Renal cortex interstitium (tissue), 11 donors: ENCODE results near the gene ILKAP. TPM values are rescaled to one million over a fixed set of nuclear protein-coding genes. Genes with fewer than 3 reads are reported as not detected.
A peak's percentile ranks its signal among the peaks of the same experiment; 100 is the strongest.

Experiments
- DNase-seq, 11 donors: peaks; one replicate each; pipeline ENCODE4 v3.0.0-alpha.2; 2013; ENCODE audit warnings: low read depth in 9 of 11, low spot score in 4 of 11; ENCODE audit errors: extremely low read depth in 1 of 11
- polyA plus RNA-seq, 3 donors: library from polyadenylated mRNA; unstranded; fragments of 120-200 nt; gene quantifications; one replicate each; pipeline ENCODE4 v1.2.1, GENCODE V29; 2013; ENCODE audit not compliant: insufficient read length in 3 of 3

Gene ILKAP
- polyA plus RNA-seq, 3 donors, result 42.5 to 53.3 (median 47.0) TPM

DNA sequence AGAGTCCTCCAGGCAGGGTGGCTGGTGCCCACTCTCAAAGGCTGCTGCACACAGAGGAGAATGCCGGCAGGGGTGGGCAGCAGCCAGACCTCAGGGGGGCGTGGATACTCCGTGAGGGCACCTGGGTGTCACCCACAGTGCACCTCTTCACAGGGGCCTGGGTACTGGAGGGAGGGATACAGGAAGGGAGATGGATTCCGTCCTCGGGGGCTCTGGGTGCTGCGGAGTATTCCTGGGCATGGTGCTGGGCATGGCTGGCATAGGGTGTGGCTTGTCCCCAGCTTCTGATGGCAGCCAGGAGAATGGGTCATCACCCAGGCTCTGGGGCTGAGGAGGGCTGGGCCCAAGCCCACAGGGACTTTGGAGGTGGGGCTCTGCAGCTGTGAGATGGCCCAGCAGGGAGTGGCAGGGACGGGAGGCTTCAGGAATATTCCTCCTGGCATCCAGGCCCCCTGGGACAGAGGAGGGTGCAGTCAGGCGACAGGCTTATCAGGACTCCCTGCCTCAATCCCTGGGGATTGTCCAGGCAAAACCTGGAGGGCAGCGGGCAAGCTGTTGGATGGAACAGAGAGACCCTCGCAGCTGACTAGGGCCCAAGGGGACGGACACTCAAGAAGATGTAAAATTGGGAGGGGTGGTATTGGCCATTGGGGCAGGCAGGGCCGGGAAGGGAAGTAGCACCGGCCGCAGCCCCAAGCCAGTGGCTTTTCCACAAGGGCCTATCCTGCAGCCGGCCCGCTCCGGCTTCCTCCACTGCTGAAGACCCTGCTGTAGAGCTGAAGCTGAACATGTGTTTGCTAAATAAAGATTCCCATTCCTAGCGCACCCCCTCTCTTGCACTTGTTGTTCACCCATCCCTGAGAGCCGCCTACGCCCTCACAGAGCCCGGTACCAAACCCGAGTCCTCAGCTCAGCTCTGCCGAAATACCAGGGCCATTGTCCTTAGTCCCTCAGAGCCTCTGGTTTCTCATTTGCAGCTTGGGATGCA is 70.7 kb downstream of the ILKAP start:
- no peak for DNase-seq

DNA sequence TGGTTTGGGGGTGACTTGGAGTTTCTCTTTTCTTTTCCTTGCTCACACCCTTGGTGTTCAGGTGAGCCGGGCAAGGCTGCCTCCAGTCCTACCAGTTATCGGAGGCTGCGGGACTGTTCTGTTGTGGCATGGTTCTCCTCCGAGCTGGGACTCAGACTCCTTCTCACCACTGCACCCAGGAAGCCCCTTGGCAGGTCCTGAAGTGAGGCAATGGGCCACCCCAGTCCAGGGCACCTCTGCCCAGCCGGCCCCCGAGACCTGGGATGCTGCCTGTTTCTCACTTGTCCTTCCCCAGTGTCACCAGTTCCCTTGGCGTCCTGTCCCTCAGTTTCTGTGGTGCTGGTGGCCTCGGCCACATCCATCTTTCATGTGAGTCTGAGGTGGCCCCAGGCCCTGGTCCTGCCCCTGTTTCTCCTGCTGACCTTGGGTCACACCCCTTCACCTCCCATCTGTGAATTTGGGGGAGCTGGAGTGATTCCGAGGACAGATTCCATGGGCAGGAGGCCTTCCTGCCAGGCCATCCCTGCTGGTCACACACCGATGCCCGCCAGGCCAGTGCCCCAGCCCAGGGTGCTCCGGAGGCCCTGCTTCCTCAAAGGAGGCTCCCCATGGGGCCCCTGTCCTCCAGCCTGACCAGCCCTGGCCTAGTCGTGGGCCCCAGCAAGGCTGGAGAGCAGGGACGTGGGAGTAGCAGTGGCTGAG is 71.6 kb downstream of the ILKAP start:
- DNase-seq, result no peak

DNA sequence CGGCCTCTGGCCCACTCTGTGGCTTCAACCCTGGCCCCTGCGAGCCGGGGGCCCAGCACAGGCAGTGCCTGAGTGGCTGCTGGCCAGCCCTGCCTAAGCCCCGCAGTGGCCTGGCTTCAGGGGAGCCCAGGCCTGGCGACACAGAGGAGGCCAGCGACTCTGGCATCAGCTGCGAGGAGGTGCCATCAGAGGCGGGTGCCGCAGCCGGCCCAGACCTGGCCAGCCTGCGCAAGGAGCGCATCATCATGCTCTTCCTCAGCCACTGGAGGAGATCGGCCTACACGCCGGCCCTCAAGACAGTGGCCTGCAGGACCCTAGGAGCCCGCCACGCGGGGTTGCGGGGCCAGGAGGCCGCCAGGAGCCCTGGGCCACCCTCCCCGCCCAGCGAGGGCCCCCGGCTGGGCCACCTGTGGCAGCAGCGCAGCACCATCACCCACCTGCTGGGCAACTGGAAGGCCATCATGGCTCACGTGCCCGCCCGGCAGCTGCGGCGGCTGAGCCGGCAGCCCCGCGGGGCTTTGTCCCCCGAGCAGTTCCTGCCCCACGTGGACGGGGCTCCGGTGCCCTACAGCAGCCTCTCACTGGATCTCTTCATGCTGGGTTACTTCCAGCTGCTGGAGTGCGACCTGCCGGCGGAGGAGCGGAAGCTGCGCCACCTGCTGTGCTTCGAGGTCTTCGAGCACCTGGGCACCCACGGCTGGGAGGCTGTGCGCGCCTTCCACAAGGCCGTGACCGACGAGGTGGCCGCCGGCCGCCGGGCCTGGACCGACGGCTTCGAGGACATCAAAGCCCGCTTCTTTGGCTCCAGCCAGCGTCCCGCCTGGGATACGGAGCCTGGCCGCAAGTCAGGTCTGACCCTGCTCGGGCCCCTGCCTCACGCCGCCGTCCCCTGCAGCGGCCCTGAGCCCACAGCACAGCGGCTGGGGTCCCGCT is 72.5 kb downstream of the ILKAP start:
- DNase-seq, result no peak

DNA sequence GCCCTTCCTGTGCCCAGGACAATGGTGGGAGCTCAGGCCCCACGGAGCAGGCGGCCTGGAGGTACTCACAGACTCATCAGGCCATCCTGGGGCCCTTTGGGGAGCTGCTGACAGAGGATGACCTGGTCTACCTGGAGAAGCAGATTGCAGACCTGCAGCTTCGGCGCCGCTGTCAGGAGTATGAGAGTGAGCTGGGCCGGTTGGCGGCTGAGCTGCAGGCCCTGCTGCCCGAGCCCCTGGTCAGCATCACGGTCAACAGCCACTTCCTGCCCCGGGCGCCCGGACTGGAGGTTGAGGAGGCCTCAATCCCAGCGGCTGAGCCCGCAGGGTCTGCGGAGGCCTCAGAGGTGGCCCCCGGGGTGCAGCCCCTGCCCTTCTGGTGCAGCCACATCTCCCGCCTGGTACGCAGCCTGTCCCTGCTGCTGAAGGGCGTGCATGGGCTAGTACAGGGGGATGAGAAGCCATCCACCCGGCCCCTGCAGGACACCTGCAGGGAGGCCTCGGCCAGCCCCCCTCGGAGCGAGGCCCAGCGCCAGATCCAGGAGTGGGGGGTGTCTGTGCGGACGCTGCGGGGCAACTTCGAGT is 73.3 kb downstream of the ILKAP start:
- DNase-seq, result no peak

DNA sequence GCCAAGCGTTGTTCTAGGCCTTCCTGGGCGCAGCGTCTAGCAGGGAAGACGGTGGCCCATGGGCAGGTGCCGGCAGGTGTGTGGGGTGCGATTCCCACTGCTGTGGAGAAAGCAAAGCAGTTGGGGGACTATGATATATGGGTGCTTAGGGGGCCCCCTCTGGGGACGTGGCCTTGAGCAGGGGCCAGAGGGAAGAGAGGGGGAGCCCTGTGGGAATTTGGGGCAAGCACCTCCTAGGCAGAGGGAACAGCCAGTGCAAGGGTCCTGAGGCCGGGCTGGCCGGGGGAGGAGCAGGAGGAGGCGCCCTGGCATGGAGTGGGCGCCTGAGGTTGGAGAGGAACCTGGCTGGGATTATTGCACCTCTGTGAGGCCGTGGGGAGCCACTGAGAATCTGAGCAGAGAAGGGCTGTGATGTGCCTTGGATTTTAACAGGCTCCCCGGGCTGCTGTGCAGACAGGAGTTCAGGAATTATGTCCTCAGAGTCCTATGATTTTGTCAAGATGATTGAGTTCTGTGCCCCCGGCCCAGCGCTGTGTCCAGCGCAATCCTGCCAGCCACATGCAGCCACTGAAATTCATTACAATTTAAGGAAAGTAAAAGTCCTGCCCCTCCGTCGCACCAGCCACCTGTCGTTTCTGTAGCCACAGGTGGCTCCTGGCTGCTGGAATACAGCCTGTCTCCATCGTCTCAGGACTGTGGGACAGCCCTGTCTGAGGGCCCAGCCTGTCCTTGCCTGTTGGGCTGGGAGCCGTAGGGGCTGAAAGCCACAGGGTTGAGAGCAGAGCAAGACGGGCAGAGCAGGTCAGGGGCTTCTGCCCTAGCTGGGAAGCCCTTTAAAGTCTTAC is 74.1 kb downstream of the ILKAP start:
- DNase-seq, result no peak

DNA sequence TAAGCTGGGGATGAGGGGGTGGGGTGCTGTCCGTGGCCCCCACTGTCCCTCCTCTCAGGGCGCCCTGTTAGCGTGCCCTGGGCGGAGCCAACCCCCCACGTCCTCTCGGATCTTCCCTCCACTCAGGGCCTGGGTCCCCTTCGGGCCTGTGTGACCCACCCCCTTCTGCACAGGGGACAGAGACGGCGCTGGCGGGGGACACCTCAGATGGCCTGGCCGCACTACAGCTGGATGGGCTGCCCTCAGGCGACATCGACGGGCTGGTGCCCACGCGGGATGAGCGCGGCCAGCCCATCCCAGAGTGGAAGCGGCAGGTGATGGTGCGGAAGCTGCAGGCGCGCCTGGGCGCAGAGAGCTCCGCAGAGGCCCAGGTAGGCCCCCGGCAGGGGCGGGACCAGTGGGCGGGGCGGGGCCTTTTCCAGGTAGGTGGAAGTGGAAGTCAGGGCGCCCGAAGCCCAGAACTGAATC is 74.9 kb downstream of the ILKAP start:
- DNase-seq, result no peak

DNA sequence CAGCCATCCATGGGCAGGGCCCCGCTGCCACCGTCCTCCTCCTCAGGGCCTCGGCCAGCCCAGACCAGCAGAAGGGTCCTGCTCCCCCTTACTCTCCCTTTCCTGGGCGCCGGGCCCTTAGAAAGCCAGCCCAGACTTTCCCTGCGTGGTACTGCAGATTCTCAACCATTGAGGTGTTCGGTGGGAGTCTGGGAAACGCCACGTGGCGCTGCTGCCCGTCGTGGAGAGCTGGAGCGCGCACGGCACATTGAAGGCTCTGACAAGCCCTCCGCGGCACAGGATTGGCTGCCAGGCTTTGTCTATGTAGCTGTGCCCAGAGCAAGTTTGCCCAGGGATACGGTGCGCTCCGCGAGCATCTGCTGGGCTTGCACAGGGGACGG is 75.4 kb downstream of the ILKAP start:
- no peak for DNase-seq

DNA sequence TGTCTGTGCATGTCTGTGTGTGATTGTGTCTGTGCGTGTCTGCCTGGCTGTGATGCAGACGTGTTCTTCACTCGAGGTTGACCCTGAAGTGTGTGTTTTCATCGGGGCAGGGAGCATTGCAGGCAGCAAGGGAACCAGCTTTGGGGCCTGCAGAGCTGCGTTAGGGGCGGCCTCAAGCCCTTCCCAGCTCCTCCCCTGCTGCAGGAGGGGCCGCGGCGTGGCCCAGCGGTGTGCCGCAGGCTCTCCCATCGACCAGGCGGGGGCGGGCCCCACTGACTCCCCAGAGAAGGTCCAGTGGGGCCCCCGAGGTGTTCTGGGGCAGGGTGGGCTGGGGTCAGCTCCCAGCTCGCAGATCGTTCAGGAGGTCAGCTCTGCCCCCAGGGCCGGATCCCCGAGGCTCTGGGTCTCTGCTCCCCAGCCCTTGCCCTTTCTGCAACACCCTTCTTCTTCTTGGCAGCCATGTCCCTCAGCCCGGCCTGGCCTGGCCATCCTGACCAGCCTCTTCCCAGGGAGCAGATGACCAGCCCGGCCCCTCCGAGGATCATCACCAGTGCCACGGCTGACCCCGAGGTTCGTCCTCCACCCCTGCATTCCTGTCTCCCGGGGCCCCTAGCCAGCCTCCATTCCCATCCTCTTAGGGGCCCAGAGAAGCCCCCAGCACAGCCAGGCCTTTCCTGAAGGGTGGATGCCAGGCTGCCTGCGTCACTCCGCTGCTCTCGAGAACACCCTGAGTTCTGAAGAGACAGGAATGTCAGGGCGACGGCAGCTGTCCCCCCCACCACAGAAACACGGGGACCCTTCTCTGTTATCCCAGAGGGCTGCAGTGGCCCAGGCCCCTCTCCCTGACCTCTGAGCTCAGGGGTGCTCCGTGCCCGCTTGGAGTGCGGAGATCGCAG is 76.1 kb downstream of the ILKAP start:
- peak in 2 of 11 donors; percentile 49 to 62 for DNase-seq

DNA sequence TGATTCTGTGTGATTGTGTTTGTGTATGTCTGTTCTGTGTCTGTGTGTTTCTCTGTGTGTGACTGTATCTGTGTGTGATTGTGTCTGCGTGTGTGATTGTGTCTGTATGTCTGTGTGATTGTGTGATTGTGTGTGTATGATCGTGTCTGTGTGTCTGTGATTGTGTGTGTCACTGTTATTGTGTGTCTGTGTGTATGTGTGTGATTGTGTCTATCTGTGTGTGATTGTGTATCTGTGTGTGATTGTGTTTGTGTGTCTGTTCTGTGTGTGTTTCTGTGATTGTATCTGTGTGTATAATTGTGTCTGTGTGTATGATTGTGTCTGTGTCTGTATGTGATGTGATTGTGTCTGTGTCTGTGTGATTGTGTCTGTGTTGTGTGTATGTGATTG is 76.7 kb downstream of the ILKAP start:
- no peak for DNase-seq

DNA sequence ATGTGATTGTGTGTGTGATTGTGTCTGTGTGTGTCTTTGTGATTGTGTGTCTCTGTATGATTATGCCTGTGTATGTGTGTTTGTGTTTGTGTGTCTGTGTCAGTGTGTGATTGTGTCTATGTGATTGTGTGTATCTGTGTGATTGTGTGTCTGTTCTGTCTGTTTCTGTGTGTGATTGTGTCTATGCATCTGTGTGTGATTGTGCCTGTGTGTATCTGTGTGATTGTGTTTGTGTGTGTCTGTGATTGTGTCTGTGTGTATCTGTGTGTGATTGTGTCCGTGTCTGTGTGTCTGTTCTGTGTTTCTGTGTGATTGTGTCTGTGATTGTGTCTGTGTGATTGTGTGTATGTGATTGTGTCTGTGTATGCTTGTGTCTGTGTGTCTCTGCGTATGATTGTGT is 77.2 kb downstream of the ILKAP start:
- DNase-seq, result no peak

DNA sequence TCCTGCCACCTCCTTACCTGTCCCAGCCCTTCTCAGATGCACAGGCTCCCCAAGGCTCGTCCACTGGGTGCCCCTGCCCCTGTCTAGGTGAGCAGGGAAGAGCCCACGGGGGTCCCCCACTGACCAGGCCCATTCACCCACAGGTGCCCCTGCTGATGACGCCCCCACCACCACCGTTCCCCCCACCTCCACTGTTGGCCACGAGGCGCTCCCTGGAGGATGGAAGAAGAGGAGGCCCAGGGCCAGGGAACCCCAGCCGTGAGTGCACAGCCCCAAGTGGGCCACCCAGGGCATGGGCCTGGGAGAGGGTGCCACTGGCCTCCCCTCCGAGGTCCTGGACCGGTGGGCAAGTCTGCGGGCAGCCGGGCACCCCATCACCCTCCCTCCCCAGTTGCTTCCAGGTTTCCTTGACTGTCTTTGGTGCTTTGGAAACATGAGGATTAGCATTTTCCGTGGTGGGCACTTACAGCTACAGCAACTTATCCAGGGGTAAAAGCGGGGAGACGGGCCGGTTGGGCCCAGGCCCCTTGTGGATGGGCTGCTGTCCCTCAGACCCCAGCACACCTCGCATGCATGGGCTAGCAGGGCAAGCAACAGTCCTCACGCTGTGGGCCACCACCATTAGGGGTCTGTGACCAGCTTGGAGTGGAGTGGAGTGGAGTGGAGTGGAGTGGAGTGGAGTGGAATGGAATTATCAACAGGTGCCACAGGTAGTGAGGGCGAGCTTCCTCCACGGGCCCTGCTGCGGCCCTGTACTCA is 78.2 kb downstream of the ILKAP start:
- no peak for DNase-seq

DNA sequence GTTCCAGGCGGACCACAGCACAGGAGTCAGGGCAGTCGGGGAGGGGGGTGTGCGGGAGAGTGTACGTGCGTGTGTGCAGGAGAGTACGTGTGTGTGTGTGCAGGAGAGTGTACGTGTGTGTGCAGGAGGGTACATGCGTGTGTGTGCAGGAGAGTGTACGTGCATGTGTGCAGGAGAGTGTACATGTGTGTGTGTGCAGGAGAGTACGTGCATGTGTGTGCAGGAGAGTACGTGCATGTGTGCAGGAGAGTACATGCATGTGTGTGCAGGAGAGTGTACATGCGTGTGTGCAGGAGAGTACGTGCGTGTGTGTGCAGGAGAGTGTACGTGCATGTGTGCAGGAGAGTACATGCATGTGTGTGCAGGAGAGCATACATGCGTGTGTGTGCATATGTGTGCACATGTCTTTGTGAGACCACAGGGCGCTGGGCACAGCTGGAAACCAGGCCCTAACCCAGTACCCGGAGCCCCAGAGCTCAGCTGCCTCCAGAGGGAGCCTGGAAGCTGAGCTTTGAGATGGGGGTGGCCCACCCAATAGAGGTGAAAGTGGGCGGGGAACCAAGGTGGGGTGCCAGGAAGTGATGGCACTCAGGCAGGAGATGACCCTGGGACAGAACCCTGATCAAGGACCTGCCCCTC is 78.9 kb downstream of the ILKAP start:
- no peak for DNase-seq

DNA sequence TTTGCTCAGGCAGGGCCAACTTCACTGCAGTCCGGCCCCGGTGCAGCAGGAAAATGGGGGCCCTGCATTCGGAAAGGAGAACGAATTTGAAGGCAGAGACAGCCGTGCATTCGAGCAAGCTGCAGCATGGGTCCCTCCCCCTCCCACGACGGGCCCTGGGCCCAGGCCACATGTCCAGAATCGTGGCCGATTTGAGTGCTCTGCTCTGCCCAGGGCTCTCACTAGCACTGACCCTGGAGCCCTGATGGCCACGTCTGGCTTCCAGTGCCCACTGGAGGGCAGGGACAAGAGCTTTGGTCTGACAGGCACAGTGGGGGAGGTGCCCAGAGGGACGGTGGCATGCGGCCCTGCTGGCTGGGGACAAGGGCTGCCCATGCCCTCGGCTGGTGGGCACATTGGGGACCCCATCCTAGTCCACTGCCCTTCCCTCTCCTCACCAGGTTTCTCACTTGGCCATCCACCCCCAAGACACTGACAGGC is 79.5 kb downstream of the ILKAP start:
- DNase-seq, result no peak

DNA sequence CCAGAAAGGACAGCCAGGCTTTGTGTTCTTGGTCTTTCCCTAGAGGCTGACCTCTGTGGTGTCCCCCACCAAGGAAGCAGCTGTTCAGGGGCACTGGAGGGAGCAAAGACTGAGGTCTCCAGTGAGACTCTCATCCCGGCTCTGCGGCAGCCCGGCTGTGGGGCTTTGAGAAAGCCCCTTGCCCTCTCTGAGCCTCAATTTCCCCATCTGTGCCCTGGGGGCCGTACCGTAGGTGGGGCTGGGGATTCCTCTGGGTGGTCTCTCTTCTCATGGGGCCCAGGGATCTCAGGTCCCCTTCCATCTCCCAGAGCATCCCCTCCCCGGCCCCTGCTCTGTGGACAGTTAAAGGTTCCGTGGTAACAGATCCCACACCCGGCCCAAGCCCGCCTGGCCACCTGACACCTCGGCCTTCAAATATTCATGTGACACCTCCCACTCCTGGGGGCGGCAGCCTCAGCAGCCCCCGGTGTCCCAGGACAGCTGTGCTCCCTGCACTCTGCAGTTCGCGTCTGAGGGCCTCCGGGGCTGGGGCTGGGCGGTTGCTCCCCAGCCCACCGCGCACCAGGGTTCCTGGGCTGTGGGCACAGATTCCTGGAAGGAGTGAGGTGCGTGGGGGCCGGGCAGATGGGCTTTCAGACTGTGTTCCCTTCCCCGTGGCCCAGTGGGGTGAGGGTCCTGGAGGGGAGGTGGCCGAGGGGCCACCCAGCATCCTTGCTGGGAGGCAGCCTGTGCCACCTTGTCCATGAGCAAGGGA is 80.1 kb downstream of the ILKAP start:
- no peak for DNase-seq
